Hepatic stellate cell (primary cell): Measurements from ENCODE around the gene KLHL22.
"Not testable (repeated sequence)": the region's sequence is repeated elsewhere in the genome, so short reads cannot be mapped to it uniquely, and the experiment has no call there.

Experiments
- DNase-seq: peaks from one replicate; pipeline ENCODE4 v3.0.0; 2011; ENCODE audit warnings: low spot score

The KLHL22 gene

GRCh38 chr22:20494978-20495860 is at the start of gene KLHL22:
KLHL22 (minus strand) TSS chr22:20495795; CDS start chr22:20489211, 6,584 bp downstream.
- peak; percentile 30 for DNase-seq

GRCh38 chr22:20545318-20545634 is 49.7 kb upstream of the KLHL22 start:
- DNase-seq = not testable (repeated sequence)

- no peak for DNase-seq
Observed at GRCh38 chr22:20542736-20543135, 47.1 kb upstream of the KLHL22 start.

- DNase-seq = no peak
Observed at GRCh38 chr22:20542055-20542454, 46.5 kb upstream of the KLHL22 start.

GRCh38 chr22:20538875-20539274 is 43.3 kb upstream of the KLHL22 start:
- not testable (repeated sequence) for DNase-seq

- DNase-seq = no peak
Observed at GRCh38 chr22:20537983-20538382, 42.4 kb upstream of the KLHL22 start.

GRCh38 chr22:20537325-20537756 is 41.7 kb upstream of the KLHL22 start:
- no peak for DNase-seq

- no peak for DNase-seq
Observed at GRCh38 chr22:20536590-20537324, 41.2 kb upstream of the KLHL22 start.

- DNase-seq = no peak
Observed at GRCh38 chr22:20533879-20534265, 38.3 kb upstream of the KLHL22 start.

- no peak for DNase-seq
Observed at GRCh38 chr22:20533095-20533878, 37.7 kb upstream of the KLHL22 start.

GRCh38 chr22:20532256-20532993 is 36.8 kb upstream of the KLHL22 start:
- no peak for DNase-seq

GRCh38 chr22:20531404-20532201 is 36.0 kb upstream of the KLHL22 start:
- peak; percentile 87 for DNase-seq

- DNase-seq = no peak
Observed at GRCh38 chr22:20531154-20531403, 35.5 kb upstream of the KLHL22 start.

- peak; percentile 88 for DNase-seq
Observed at GRCh38 chr22:20530368-20531153, 35.0 kb upstream of the KLHL22 start.

- no peak for DNase-seq
Observed at GRCh38 chr22:20528405-20528978, 32.9 kb upstream of the KLHL22 start.

- peak; percentile 77 for DNase-seq
Observed at GRCh38 chr22:20526628-20527355, 31.2 kb upstream of the KLHL22 start.

GRCh38 chr22:20526305-20526627 is 30.7 kb upstream of the KLHL22 start:
- no peak for DNase-seq

GRCh38 chr22:20525048-20525447 is 29.5 kb upstream of the KLHL22 start:
- DNase-seq = no peak

- no peak for DNase-seq
Observed at GRCh38 chr22:20524004-20524481, 28.4 kb upstream of the KLHL22 start.
